Measurements from ENCODE around the gene GNAZ.

Gene GNAZ

GRCh38 chr22:23095733-23096342 lies 25.5 kb downstream of the GNAZ start:
- TF ChIP-seq TAF1 (IDR thresholded peaks at IDR 0.05; ENCODE audit: low read depth, low read length) (no peak), PAX5 (IDR thresholded peaks at IDR 0.05; ENCODE audit: insufficient read depth, low read length, severe bottlenecking) (no peak), POLR2AphosphoS5 (IDR thresholded peaks at IDR 0.05; ENCODE audit: low read depth, low read length) (no peak), POLR2A (IDR thresholded peaks at IDR 0.05; ENCODE audit: low read depth, low read length) (no peak), POU2F2 (IDR thresholded peaks at IDR 0.05; ENCODE audit: low read depth, low read length) (no peak), SPI1 (IDR thresholded peaks at IDR 0.05; ENCODE audit: low read depth, low read length) (no peak)
- DNase-seq (ENCODE audit: insufficient read length, low spot score) (no peak), FAIRE-seq (no peak)

- TF ChIP-seq POU2F2 (IDR thresholded peaks at IDR 0.05; ENCODE audit: low read depth, low read length): no peak
- no peak for TF ChIP-seq SPI1 (IDR thresholded peaks at IDR 0.05; ENCODE audit: low read depth, low read length)
- TF ChIP-seq PAX5 (IDR thresholded peaks at IDR 0.05; ENCODE audit: insufficient read depth, low read length, severe bottlenecking): no peak
- no peak for TF ChIP-seq POLR2A (IDR thresholded peaks at IDR 0.05; ENCODE audit: low read depth, low read length)
- TF ChIP-seq POLR2AphosphoS5 (IDR thresholded peaks at IDR 0.05; ENCODE audit: low read depth, low read length): no peak
- TF ChIP-seq TAF1 (IDR thresholded peaks at IDR 0.05; ENCODE audit: low read depth, low read length): no peak
- FAIRE-seq (no peak), DNase-seq (ENCODE audit: insufficient read length, low spot score) (no peak)
Observed at GRCh38 chr22:23097412-23098229, 27.3 kb downstream of the GNAZ start.

GRCh38 chr22:23098230-23098705 lies 27.9 kb downstream of the GNAZ start:
- DNase-seq (ENCODE audit: insufficient read length, low spot score) (no peak), FAIRE-seq (no peak)
- TF ChIP-seq SPI1 (IDR thresholded peaks at IDR 0.05; ENCODE audit: low read depth, low read length): no peak

- DNase-seq (ENCODE audit: insufficient read length, low spot score) (no peak), FAIRE-seq (no peak)
- no peak for TF ChIP-seq POLR2A (IDR thresholded peaks at IDR 0.05; ENCODE audit: low read depth, low read length)
- no peak for TF ChIP-seq POLR2AphosphoS5 (IDR thresholded peaks at IDR 0.05; ENCODE audit: low read depth, low read length)
- TF ChIP-seq POU2F2 (IDR thresholded peaks at IDR 0.05; ENCODE audit: low read depth, low read length): no peak
Observed at GRCh38 chr22:23098718-23099530, 28.6 kb downstream of the GNAZ start.

- no peak for FAIRE-seq
- no peak for DNase-seq (ENCODE audit: insufficient read length, low spot score)
- TF ChIP-seq POLR2AphosphoS5 (IDR thresholded peaks at IDR 0.05; ENCODE audit: low read depth, low read length): no peak
- no peak for TF ChIP-seq PAX5 (IDR thresholded peaks at IDR 0.05; ENCODE audit: insufficient read depth, low read length, severe bottlenecking)
- TF ChIP-seq POU2F2 (IDR thresholded peaks at IDR 0.05; ENCODE audit: low read depth, low read length): no peak
- TF ChIP-seq POLR2A (IDR thresholded peaks at IDR 0.05; ENCODE audit: low read depth, low read length): no peak
- no peak for TF ChIP-seq SPI1 (IDR thresholded peaks at IDR 0.05; ENCODE audit: low read depth, low read length)
- TF ChIP-seq TAF1 (IDR thresholded peaks at IDR 0.05; ENCODE audit: low read depth, low read length): no peak
Observed at GRCh38 chr22:23099531-23099804, 29.1 kb downstream of the GNAZ start.

GRCh38 chr22:23100124-23100801 lies 29.9 kb downstream of the GNAZ start:
- FAIRE-seq: no peak
- DNase-seq (ENCODE audit: insufficient read length, low spot score): no peak
- TF ChIP-seq POLR2AphosphoS5 (IDR thresholded peaks at IDR 0.05; ENCODE audit: low read depth, low read length) (no peak), SPI1 (IDR thresholded peaks at IDR 0.05; ENCODE audit: low read depth, low read length) (no peak), POU2F2 (IDR thresholded peaks at IDR 0.05; ENCODE audit: low read depth, low read length) (no peak), POLR2A (IDR thresholded peaks at IDR 0.05; ENCODE audit: low read depth, low read length) (no peak), PAX5 (IDR thresholded peaks at IDR 0.05; ENCODE audit: insufficient read depth, low read length, severe bottlenecking) (no peak), TAF1 (IDR thresholded peaks at IDR 0.05; ENCODE audit: low read depth, low read length) (no peak)

- TF ChIP-seq POU2F2 (IDR thresholded peaks at IDR 0.05; ENCODE audit: low read depth, low read length) (no peak), SPI1 (IDR thresholded peaks at IDR 0.05; ENCODE audit: low read depth, low read length) (no peak), PAX5 (IDR thresholded peaks at IDR 0.05; ENCODE audit: insufficient read depth, low read length, severe bottlenecking) (no peak), POLR2AphosphoS5 (IDR thresholded peaks at IDR 0.05; ENCODE audit: low read depth, low read length) (no peak), POLR2A (IDR thresholded peaks at IDR 0.05; ENCODE audit: low read depth, low read length) (no peak), TAF1 (IDR thresholded peaks at IDR 0.05; ENCODE audit: low read depth, low read length) (no peak)
- no peak for DNase-seq (ENCODE audit: insufficient read length, low spot score)
- FAIRE-seq: no peak
Observed at GRCh38 chr22:23101524-23101923, 31.2 kb downstream of the GNAZ start.

GRCh38 chr22:23102002-23102655 lies 31.8 kb downstream of the GNAZ start:
- TF ChIP-seq POLR2A (IDR thresholded peaks at IDR 0.05; ENCODE audit: low read depth, low read length): no peak
- TF ChIP-seq SPI1 (IDR thresholded peaks at IDR 0.05; ENCODE audit: low read depth, low read length): no peak
- TF ChIP-seq TAF1 (IDR thresholded peaks at IDR 0.05; ENCODE audit: low read depth, low read length): no peak
- TF ChIP-seq PAX5 (IDR thresholded peaks at IDR 0.05; ENCODE audit: insufficient read depth, low read length, severe bottlenecking): no peak
- TF ChIP-seq POU2F2 (IDR thresholded peaks at IDR 0.05; ENCODE audit: low read depth, low read length): no peak
- no peak for TF ChIP-seq POLR2AphosphoS5 (IDR thresholded peaks at IDR 0.05; ENCODE audit: low read depth, low read length)
- DNase-seq (ENCODE audit: insufficient read length, low spot score) (no peak), FAIRE-seq (no peak)

- FAIRE-seq (no peak), DNase-seq (ENCODE audit: insufficient read length, low spot score) (no peak)
- TF ChIP-seq TAF1 (IDR thresholded peaks at IDR 0.05; ENCODE audit: low read depth, low read length): no peak
- TF ChIP-seq PAX5 (IDR thresholded peaks at IDR 0.05; ENCODE audit: insufficient read depth, low read length, severe bottlenecking): no peak
- no peak for TF ChIP-seq POU2F2 (IDR thresholded peaks at IDR 0.05; ENCODE audit: low read depth, low read length)
- no peak for TF ChIP-seq POLR2A (IDR thresholded peaks at IDR 0.05; ENCODE audit: low read depth, low read length)
- no peak for TF ChIP-seq SPI1 (IDR thresholded peaks at IDR 0.05; ENCODE audit: low read depth, low read length)
- no peak for TF ChIP-seq POLR2AphosphoS5 (IDR thresholded peaks at IDR 0.05; ENCODE audit: low read depth, low read length)
Observed at GRCh38 chr22:23102776-23103175, 32.5 kb downstream of the GNAZ start.

Measured in GM12891 (cell line).